Left ventricle myocardium inferior (tissue), 1 donor: ENCODE results near the gene MANF. TPM values are rescaled to one million over a fixed set of nuclear protein-coding genes. Genes with fewer than 3 reads are reported as not detected.

Experiments
- DNase-seq: peaks from one replicate; pipeline ENCODE4 v3.0.0-alpha.2; 2020
- H3K27ac ChIP-seq: fragments of 200-600 bp; replicated peaks from 2 replicates; pipeline ENCODE4 v1.8.0; 2021
- H3K27me3 ChIP-seq: fragments of 200-600 bp; 2 replicates; pipeline ENCODE4 v1.8.0; 2021; ENCODE audit warnings: low read depth
- H3K36me3 ChIP-seq: fragments of 200-600 bp; 2 replicates; pipeline ENCODE4 v1.8.0; 2021
- H3K4me1 ChIP-seq: fragments of 200-600 bp; 2 replicates; pipeline ENCODE4 v1.8.0; 2021
- H3K4me3 ChIP-seq: fragments of 200-600 bp; 2 replicates; pipeline ENCODE4 v1.8.0; 2021; ENCODE audit warnings: mild to moderate bottlenecking, moderate library complexity
- H3K9me3 ChIP-seq: fragments of 200-600 bp; replicated peaks from 2 replicates; pipeline ENCODE4 v1.8.0; 2021
- intact Hi-C: fragments of 100-400 bp; cut with micrococcal nuclease; formaldehyde crosslinking; loops from one replicate; pipeline ENCODE4 v1.11.0; 2022
- total RNA-seq: library from RNA; stranded (reverse); fragmentation: NEBNext Ultra II Directional; extraction: Animal tissue kit (Norgen Biotek cat#: 25700); gene quantifications from one replicate; pipeline ENCODE4 v1.2.1, GENCODE V29; 2021
- TF ChIP-seq, protein P1 (sequence below): fragments of 200-600 bp; IDR thresholded peaks from 2 replicates; pipeline ENCODE4 v1.8.0; 2021; ENCODE audit warnings: antibody characterized with exemption, mild to moderate bottlenecking, borderline replicate concordance
- donor health status: DM: no; HTN: yes; CAD: no; lungs with severe emphysema.

Gene MANF
- total RNA-seq, 1 donor from 2014 or later = 48.5 TPM

GRCh38 chr3:51401735-51402134, 16.6 kb downstream of the MANF start:
- no peaks in the 10 kb centered on the region for H3K27me3 ChIP-seq
- TF ChIP-seq, protein P1, sequence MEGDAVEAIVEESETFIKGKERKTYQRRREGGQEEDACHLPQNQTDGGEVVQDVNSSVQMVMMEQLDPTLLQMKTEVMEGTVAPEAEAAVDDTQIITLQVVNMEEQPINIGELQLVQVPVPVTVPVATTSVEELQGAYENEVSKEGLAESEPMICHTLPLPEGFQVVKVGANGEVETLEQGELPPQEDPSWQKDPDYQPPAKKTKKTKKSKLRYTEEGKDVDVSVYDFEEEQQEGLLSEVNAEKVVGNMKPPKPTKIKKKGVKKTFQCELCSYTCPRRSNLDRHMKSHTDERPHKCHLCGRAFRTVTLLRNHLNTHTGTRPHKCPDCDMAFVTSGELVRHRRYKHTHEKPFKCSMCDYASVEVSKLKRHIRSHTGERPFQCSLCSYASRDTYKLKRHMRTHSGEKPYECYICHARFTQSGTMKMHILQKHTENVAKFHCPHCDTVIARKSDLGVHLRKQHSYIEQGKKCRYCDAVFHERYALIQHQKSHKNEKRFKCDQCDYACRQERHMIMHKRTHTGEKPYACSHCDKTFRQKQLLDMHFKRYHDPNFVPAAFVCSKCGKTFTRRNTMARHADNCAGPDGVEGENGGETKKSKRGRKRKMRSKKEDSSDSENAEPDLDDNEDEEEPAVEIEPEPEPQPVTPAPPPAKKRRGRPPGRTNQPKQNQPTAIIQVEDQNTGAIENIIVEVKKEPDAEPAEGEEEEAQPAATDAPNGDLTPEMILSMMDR = no peak
- no peak overlapping the region for H3K27ac ChIP-seq
- H3K4me3 ChIP-seq = no peak overlapping the region
- H3K9me3 ChIP-seq = no peaks in the 10 kb centered on the region
- peaks cover 57% of the 10 kb centered on the region for H3K36me3 ChIP-seq
- intact Hi-C loops = no loop called here
- peaks cover 19% of the 10 kb centered on the region for H3K4me1 ChIP-seq
- DNase-seq = no peak

DNA sequence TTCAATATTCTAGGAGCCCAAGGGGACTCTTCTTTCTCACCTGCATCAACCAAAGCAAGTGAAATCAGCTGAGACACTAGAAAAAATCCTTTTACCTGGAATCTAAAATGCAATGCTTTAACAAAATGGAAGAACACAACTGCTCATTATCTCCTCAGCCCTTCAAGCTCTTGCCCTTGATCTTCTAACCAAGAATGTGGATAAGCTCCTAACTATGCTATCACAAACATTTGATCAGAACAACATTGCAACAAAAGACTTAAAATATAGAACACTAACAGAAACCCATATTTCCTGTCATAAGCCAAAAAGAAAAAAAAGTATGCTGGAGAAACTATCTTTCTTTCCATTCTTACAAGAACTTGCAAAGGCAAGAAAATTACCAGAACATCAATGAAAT, 18.6 kb downstream of the MANF start:
- Histone ChIP-seq H3K4me3 (no peak overlapping the region), H3K9me3 (no peaks in the 10 kb centered on the region), H3K4me1 (peaks cover 4% of the 10 kb centered on the region), H3K27me3 (no peaks in the 10 kb centered on the region), H3K27ac (no peak overlapping the region), H3K36me3 (peaks cover 40% of the 10 kb centered on the region)
- intact Hi-C loops = no loop called here
- no peak for DNase-seq
- TF ChIP-seq, protein P1 = no peak

DNA sequence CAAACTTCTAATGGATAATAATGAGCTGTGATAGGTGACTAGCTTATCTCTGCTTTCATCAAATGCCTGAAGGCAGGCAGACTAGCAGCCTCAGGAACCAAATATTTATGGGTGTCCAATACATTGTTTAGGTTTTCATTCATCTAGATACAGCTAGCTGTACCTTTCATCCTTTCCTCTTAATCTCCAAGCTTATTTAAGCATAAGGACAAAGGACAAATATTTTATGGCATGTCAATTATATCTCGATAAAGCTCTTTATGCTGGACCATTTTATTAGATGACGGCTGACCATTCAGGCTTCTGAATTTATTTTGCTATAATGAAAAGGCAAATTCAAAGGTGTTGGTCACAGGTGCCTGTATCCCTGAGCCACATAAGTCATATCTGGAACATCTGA, 22.9 kb downstream of the MANF start:
- TF ChIP-seq, protein P1 = no peak
- no peaks in the 10 kb centered on the region for H3K9me3 ChIP-seq
- no peak overlapping the region for H3K4me3 ChIP-seq
- intact Hi-C loops = no loop called here
- no peaks in the 10 kb centered on the region for H3K27me3 ChIP-seq
- DNase-seq = no peak
- peaks cover 43% of the 10 kb centered on the region for H3K36me3 ChIP-seq
- no peaks in the 10 kb centered on the region for H3K4me1 ChIP-seq
- no peak overlapping the region for H3K27ac ChIP-seq

DNA sequence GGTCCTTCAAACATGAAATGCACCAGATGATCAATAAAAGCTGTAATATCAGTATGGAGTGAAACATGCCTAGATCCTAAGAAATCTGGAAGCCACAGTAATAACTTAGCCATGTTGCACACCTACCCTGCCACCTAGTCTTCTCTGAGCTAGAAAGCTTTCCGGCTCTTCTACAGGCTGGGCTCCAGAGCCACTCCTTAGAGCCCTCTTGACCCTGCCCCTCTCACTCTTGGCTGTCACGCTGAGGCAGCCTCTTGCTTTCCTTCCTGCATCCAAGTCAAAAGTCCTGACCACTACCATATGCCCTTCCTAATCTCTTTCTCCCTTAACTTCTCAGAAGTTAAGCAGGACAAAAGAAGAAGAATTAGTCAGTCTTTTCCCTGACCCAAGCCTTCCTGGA, 23.7 kb downstream of the MANF start:
- Histone ChIP-seq H3K4me3 (no peak overlapping the region), H3K27me3 (no peaks in the 10 kb centered on the region), H3K27ac (no peak overlapping the region), H3K9me3 (no peaks in the 10 kb centered on the region), H3K4me1 (no peaks in the 10 kb centered on the region), H3K36me3 (peaks cover 47% of the 10 kb centered on the region)
- TF ChIP-seq, protein P1 = no peak
- intact Hi-C loops = no loop called here
- no peak for DNase-seq

- Histone ChIP-seq H3K9me3 (no peaks in the 10 kb centered on the region), H3K27ac (no peak overlapping the region), H3K27me3 (no peaks in the 10 kb centered on the region), H3K4me3 (no peak overlapping the region), H3K4me1 (no peaks in the 10 kb centered on the region), H3K36me3 (peaks cover 69% of the 10 kb centered on the region)
- intact Hi-C loops = no loop called here
- TF ChIP-seq, protein P1 = no peak
- DNase-seq = no peak
Measured at GRCh38 chr3:51422211-51422610, 37.1 kb downstream of the MANF start.

DNA sequence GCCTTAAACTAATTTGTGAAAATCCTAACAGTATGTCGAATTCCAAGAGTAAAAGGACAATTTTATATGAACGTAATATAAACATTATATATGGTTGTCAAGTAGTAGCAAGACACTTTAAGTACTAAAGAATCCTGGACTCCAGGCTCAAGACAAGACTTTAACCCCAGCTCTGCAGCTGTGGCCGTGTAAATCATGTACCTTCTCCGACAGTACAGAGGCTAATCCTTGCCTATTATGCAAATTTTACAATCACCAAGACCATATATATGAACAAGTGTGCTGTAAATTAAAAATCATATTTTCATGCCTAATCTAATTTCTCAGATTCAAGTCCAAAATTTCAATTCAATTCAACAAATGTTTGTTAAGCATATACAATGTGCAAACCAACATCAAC, 41.8 kb downstream of the MANF start:
- DNase-seq = no peak
- no peaks in the 10 kb centered on the region for H3K9me3 ChIP-seq
- peaks cover 71% of the 10 kb centered on the region for H3K36me3 ChIP-seq
- intact Hi-C loops = no loop called here
- no peak overlapping the region for H3K27ac ChIP-seq
- TF ChIP-seq, protein P1 = no peak
- H3K27me3 ChIP-seq = no peaks in the 10 kb centered on the region
- no peaks in the 10 kb centered on the region for H3K4me1 ChIP-seq
- no peak overlapping the region for H3K4me3 ChIP-seq
